ENCODE data around the gene TNFRSF1B.

TNFRSF1B gene

DNA sequence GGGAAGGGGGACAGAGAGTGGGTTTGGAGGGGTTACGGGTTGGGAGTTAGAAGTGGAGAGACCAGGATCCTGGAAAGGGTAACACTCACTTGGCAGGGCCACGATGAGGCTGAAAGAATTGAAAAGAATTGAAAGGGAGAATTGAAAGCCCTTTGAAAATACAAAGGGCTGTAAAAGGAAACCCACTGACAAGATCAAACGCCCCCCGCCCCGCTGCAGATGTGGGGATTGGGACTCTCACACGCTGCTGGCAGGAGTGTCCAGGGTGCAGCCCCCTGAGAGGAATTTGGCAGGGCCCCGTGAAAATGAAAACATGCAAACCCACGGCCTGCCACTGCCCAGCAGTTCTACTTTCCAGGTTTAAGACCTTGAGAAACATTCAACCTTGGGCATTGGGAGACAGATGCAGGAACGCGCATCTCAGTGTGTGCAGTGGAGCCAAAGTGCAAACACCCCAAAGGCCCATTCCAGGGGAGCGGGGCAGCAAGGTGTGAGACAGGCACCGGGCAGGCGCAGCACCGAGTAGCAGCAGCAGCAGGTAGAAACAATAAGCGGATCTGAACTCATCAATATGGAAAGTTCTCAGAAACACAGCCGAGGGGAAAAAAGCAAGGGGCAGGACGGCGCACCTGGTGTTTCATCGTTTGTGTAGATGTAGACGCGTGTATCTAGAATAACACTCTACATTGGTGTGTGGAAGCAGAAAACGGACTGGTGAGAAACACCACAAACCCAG, 8.3 kb upstream of the TNFRSF1B start:
- DNase-seq: no peak

DNA sequence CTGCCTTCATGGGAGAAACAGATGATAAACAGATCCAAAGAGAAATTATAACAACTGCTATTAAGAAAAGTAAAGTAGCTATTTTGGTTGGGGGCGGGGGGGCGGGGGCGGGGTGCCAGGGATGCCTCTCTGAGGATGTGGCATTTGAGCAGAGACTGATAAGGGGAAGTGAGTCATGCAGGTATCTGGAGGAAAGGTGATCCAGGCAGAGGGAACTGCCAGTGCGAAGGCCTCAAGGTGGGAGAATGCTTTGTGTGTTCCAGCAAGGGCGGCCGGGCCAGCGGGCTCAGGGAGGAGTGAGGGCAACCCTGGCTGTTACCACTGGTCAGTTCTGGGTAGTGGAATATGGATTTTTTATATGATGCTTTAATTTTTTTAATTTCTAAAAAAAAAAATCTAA, 7.0 kb upstream of the TNFRSF1B start:
- DNase-seq: no peak

DNA sequence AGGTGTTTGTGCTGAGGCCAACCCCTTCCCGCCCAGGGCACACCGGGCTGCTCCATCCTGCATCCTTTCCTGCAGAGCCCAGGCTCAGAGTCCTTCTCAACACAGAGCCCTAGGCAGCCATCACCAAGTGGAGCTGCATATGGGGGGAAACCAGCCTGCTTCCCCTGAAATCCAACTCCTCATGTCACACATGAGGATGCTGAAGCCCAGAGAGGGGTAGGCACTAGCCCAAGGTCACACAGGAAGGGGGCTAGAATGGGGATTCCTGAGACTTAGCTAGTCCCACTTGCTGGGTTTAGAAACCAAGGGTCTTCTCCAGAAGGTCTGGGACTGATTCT, 5.5 kb upstream of the TNFRSF1B start:
- no peak for DNase-seq

GRCh38 chr1:12161662-12162458, 4.9 kb upstream of the TNFRSF1B start:
- DNase-seq: peak; percentile 96

GRCh38 chr1:12162459-12163137, 4.2 kb upstream of the TNFRSF1B start:
- DNase-seq: no peak

GRCh38 chr1:12163210-12163609, 3.6 kb upstream of the TNFRSF1B start:
- no peak for DNase-seq

DNA sequence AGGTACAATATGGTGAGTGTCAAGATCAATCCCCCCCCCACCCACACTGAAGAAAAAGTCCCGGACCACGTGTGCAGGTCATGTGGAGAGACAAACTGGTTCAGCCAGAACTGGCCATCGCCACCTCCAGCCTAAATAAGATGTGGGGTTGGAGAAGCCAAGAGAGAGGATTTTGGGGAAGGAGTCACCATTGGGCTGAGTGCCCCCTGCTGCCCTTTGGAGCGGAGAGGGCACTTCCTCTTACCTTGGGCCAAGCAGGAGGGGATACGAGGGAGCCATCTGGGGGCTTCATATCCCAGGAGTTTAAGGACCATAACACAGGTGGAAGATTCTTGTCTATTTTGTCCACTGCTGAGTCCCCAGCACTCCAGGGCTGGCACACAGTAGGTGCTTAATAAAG, 2.6 kb upstream of the TNFRSF1B start:
- no peak for DNase-seq

DNA sequence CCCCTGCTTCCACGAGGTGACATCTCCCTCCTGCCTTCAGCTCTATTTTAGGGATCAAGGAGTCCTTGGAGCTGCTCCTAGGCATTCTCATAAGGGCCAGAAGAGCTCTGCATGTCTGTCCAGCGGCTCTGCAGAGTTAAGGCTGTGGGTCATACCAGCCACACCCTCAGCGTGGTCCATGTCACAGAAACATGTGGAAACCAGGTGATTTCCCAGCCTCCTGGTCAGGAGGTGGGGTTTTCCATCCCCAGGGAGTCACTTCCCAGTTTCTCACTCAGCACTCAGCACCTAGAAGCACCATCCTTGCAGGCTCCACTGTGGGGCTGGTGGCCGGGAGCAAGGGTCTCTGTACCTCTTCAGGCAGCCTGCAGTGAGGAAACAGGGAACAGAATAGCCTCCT, 1.4 kb upstream of the TNFRSF1B start:
- no peak for DNase-seq

DNA sequence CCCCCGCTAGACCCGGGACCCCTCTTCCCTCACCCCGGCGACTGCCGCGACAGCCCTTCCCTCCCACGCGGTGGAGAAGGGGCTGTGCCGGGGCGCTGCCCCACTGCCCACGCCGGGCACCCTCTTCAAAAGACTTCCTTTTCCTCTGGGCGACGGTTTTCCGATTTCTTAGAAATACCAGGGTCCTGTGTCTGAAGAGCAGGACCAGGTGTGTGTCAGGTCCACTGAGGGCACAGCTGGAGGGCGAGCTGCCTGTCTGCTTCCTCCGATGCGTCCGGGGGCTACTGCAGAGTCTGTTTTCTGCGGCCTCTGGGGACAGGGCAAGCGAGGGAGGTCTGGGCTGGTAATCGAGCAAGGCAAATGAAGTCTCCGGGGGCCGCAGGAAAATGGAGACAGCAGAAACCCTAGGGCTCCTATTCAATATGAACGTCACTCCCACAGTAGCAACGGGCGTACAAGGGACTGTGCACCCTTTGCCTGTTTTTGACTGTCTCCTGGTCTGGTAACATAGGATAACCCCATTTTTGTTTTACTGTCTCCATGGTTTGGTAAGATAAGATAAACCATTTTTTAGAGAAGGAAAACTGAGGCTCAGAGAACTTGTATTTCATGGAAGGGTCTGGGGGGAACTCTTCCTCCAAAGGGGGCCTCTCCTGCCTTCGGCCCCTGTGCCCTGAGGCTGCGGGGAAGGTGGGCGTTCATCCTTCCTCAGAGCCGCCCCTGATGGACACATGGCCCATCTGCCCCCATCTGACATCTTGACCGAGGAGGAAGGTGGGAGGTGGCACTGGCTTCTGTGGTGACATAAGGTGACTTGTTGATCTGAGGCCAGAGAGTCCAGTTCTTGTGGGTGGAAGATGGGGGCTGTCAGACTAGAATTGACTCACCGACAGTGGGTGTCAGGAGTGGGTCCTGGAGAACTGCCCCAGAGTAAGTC, 970 bp downstream of the TNFRSF1B start:
- DNase-seq: peak; percentile 59

DNA sequence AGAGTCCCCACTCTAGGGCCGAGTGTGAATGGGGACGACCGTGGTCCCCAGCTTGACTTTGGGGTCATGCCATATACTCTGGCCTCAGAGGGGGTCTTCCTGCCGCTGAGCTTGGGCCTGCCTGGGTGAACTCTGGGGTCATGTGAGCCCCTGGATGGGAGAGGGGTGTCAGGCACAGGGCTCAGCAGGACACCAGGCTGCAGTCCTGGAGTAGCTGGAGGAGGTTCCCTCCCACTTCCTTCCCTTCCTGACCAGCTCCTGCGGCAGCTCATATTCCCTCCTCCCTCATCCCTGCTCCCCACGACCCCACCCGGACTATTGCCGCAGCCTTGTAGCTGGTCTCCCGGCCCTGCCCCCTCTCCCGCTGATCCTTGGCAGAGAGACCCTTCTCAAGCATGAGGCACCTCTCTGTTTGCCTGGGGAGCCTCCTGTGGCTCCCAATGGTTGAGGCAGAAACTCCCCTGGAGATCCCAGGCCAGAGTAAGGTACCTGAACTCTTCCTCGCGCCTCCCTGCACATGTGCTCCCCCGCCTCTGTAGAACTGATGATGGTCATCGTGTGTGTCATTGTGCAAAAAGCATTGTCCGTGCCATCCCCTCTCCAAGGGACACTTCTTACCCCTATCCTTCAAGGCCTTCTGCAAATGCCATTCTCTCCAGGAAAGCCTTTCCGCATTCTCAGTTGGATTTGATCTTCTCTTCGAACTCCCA, 1.8 kb downstream of the TNFRSF1B start:
- no peak for DNase-seq

DNA sequence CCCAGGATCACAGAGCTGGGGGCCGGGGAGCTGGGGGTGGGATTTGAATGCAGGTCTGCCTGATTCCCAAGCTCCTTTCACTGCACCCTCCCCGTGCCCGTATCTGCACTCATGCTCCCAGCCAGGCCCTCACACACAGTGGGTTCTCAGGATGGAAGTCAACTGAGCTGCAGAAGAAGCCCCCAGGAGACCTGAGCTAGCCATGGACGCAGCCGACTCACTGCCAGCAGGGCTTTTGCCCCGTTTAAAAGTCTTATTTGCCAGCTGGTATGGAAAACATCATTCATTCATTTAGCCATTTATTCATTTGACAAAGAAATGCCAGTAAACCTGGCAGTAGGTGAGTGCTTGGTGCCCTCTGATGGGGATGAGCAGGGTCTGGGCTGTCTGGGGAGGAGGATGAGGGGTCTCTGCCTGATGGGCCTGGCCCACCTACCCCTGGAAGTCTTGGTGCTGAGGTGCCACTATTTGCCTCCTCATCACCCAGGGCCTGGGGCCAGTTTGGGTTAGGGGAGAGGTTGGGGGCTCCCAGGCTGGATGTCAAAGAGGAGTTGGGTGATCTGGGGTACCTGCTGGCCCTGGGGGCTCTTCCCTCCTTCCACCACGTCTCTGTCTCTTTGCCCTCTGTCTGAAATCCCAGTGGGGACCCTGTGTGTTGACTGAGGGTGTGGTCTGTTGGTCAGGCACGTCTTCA, 2.8 kb downstream of the TNFRSF1B start:
- DNase-seq: no peak

DNA sequence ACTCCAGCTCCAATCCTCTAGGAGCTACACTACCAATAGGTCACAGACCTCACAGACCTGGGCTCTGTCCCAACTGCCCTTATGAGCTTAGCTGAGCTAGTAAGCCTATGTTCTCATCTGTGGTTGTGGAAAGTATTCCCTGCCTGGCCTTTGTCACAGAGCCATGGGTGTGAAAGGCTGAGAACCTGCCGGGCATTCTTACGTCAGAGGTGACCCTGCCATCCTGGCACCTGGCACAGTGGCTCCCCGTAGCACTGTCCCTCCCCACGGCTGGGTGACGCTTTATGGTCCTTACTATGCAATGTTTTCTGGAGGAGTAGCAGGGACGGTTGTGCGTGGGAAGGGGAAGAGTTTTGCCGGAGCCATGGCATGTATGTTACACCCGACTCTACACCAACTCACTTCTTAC, 3.5 kb downstream of the TNFRSF1B start:
- DNase-seq: no peak

GRCh38 chr1:12171206-12172041, 4.6 kb downstream of the TNFRSF1B start:
- no peak for DNase-seq

- no peak for DNase-seq
These were observed 5.5 kb downstream of the TNFRSF1B start for GRCh38 chr1:12172042-12172851.

DNA sequence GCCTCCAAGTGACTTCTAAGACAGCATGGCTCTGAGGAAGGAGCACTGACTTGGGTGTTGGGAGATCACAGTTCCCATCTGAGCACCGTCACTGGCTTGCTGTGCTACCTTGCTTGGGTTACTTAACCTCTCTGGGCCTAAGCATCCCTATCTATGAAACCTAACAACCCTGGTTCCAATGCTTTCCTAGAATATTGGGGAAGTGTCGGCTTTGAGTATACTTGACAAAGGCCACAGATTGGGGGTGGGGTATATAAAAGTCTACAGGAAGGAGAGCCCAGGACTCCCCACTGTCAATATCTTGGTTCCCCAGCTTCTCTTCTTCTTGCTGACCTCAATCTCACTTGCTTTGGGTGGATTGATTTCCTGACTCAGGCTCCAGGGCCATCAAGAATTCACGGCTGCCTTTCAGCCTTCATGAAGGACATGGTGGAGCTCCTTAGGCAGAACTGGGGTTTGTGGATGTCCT, 6.3 kb downstream of the TNFRSF1B start:
- no peak for DNase-seq

DNA sequence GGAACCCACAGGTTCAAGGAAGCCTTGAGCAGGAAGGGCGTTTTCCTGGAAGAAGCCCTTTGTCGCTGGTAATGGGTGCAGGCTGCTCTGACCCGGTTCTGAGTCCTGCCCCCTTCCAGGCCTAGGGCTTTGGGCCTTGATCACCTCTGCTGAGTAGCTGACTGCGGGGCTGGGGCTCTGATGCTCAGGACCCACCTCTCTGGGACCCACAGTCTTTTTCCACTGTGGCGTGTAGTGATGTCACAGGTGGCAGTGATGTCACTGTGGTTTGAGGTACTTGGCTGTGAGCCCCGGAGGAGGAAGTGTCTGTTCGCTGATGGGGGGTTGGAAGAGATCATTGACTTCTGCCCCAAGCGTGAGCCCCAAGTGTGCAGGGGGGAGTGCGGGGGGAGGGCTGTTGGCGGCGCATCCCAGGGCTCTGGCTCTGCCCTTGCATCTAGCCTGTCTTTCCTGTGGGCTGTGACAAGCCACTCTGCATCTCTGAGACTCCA, 6.9 kb downstream of the TNFRSF1B start:
- DNase-seq: peak; percentile 74

DNA sequence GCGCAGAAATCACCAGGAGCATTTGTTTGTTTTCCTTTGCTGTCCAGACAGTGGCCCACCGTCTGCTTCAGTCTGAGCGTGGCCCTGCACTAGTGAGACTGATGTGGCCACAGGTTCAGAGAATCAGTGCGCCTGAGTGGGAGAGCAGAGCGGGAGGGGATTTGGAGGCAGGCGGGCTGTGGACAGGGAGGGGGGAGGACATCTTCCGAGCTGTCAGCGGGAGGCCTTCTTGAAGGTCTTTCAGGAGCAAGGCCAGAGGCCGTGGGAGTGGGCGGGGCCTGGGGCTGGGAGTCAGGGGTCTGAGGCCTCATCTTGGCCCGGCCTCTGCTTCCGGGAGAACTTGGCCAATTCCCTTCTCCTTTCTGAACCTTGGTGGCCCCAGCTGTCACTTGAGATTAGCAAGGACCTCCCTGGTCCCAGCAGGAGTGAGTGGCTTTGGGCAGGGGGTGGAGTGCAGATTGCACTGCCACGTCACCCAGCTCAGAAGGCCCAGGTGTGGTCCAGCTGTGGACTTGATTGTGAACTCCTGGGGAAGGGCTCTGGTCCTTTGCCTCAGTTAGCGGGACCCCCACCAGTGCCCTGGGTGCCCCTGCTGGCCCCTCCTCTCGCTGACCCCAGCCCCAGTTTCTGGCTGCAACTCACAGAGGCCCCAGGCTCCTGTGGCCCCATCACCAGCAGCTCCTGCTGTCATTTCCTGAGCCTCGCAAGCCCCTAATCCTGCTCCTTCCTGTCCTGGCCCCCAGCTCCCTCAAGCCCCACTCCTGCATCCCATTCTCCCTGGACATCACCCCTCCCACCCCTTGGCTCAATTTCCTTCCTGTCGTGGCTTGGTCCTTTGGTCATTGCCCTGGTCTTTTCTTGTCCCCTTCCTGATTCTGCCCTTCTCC, 8.4 kb downstream of the TNFRSF1B start:
- DNase-seq: no peak
